CD4-positive, alpha-beta T cell treated with Interleukin-6 at 100 ng/mL for 8 hours (primary cell): Measurements from ENCODE around the gene NELFE.
"Not testable (repeated sequence)": the region's sequence is repeated elsewhere in the genome, so short reads cannot be mapped to it uniquely, and the experiment has no call there.

Experiments used
- DNase-seq: peaks from one replicate; pipeline ENCODE4 v3.0.0-alpha.2; 2020; ENCODE audit warnings: mixed read lengths, low spot score

NELFE gene

GRCh38 chr6:31918069-31918720, 40.6 kb downstream of the NELFE start:
- DNase-seq = no peak

- DNase-seq = no peak
Observed at GRCh38 chr6:31915756-31916155, 43.0 kb downstream of the NELFE start.

GRCh38 chr6:31915351-31915750, 43.4 kb downstream of the NELFE start:
- no peak for DNase-seq

- DNase-seq = no peak
Observed at GRCh38 chr6:31911826-31912585, 46.8 kb downstream of the NELFE start.

GRCh38 chr6:31909298-31909697, 49.5 kb downstream of the NELFE start:
- not testable (repeated sequence) for DNase-seq

GRCh38 chr6:31908791-31909190, 50.0 kb downstream of the NELFE start:
- DNase-seq = no peak

- DNase-seq = not testable (repeated sequence)
Observed at GRCh38 chr6:31908255-31908654, 50.5 kb downstream of the NELFE start.

- DNase-seq = no peak
Observed at GRCh38 chr6:31907158-31907813, 51.5 kb downstream of the NELFE start.

- not testable (repeated sequence) for DNase-seq
Observed at GRCh38 chr6:31906727-31907126, 52.0 kb downstream of the NELFE start.

- no peak for DNase-seq
Observed at GRCh38 chr6:31906122-31906521, 52.6 kb downstream of the NELFE start.

- no peak for DNase-seq
Observed at GRCh38 chr6:31905041-31905440, 53.7 kb downstream of the NELFE start.

GRCh38 chr6:31903957-31904356, 54.8 kb downstream of the NELFE start:
- DNase-seq = no peak
